Midbrain (tissue), 1 donor: ENCODE data around the gene ST7L.
A peak's percentile ranks its signal among the peaks of the same experiment; 100 is the strongest.
"Not testable (repeated sequence)": the region's sequence is repeated elsewhere in the genome, so short reads cannot be mapped to it uniquely, and the experiment has no call there.

ENCODE experiments used
- DNase-seq: peaks from one replicate; lab custom pipeline; 2025; lab: John Stamatoyannopoulos, UW

ST7L gene, protein sequence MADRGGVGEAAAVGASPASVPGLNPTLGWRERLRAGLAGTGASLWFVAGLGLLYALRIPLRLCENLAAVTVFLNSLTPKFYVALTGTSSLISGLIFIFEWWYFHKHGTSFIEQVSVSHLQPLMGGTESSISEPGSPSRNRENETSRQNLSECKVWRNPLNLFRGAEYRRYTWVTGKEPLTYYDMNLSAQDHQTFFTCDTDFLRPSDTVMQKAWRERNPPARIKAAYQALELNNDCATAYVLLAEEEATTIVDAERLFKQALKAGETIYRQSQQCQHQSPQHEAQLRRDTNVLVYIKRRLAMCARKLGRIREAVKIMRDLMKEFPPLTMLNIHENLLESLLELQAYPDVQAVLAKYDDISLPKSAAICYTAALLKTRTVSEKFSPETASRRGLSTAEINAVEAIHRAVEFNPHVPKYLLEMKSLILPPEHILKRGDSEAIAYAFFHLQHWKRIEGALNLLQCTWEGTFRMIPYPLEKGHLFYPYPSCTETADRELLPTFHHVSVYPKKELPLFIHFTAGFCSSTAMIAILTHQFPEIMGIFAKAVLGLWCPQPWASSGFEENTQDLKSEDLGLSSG

DNA sequence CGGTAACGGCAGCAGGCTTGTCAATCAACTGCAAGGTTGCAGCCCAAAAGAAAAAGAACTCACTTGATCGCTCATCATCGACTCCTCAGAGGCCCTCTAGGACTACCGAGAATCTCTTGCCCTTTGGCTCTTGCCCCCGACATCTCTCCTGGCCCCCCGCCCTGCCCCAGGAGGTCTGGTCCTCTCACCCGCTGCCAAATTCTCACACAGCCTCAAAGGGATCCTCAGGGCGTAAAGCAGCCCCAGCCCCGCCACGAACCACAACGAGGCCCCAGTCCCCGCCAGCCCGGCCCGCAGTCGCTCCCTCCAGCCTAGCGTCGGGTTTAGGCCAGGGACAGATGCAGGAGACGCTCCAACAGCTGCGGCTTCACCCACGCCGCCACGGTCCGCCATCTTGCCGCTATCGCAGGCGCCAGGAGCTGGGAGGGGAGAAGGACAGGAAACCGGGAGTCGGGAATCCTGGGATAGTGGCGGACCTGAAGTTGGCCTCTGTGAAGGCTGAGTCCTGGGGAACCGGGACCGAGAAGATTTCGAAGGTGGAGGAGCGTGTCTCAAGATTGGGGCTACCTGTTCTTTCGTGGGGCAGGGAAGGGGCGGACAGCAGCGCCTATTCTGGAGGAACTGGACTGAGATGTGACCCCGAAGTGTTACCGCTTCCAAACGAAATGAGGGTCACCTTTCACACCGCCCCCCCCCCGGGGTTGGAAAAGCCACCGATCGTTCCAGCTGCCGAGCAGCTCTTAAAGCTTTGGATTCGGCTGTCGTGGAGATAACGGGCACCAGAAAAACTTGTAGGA is at the start of gene ST7L:
Gene ST7L (minus strand): TSS at position 421 of the 797 bp plus-strand sequence. CDS start 28 bp downstream, at position 393.
- DNase-seq: peak; percentile 86

DNA sequence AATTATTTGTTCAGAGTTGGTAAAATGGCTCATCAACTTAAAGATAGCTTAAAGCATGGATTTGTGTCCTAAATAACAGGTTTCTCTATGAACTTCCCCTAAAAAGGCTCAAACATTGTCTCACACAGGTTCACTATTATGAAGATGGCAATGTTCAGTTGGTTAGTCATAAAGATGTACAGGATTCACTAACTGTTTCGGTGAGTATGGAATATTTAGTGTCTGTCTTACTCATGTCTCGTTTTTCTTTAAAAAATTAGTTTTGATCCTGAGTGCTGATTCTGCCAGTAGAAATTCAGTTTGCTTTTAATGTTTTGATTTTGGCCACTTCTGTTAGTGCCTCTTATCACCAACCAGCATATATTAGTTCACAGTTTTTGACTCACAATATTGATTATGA is 48.0 kb upstream of the ST7L start:
- DNase-seq: no peak

DNA sequence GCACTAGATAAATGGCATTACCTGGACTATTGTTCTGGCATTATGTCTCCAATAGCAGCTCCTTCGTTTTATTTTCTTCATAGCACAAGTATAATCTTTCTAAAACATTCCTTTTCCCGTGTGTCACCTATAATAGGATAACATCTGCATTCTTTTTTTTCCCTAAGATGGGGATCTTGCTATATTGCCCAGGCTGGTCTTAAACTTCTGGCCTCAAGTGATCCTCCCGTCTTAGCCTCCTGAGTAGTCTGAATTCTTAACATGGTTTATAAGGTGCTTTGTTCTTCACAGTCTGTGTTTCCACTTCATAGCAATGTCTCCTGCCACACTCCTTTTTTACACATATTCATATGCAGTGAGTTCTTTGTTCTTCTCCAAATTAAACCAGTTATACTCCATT is 46.9 kb upstream of the ST7L start:
- no peak for DNase-seq

DNA sequence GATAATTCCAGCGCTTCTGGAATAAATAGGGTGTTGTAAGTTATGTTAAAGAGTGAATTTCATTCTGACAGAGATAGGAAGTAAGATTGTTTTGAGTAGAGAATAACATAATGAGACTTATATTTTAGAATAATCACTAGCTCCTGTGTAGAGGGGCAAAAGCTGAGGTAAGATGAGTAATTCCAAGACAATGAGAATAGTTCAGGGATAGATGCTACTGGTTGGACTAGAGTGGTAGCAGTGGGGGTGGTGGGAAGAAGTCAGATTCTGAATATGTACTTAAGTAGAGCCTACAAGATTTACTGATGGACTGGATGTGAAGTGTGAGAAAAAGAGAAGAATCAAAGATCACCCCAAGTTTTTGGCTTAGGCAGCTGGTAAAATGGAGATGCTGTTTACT is 32.3 kb upstream of the ST7L start:
- DNase-seq: no peak

DNA sequence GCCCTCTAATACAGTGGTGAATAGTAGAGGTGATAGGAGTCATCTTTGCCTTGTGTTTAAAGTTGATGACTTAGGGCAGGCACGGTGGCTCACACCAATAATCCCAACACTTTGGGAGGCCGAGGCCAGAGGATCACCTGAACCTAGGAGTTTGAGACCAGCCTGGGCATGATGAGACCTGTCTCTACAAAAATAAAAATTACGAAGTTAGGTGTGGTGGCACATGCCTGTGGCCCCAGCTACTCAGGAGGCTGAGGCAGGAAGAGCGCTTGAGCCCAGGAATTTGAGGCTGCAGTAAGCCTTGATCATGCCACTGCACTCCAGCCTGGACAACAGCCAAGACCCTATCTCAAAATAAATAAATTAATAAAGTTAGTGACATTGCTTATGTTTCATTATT is 27.3 kb upstream of the ST7L start:
- DNase-seq: no peak

DNA sequence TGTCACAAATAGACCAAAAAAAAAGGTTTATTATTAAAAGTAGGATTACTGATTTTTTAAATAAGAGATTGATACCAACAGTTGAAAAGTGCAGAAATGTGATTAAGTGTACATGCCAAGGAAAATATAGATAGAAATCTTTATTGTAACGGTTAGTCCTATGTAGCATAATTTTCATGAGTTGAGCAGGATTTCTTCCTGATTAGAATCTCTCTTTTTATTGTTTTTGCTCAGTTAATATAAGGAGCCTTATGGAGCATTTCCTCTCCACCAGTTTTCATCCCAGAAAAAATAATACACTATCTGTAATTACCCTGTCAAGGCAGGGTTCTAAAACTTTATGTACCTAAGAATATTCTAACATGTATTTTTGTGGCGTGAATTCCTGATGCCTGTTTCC is 24.1 kb upstream of the ST7L start:
- DNase-seq: no peak

DNA sequence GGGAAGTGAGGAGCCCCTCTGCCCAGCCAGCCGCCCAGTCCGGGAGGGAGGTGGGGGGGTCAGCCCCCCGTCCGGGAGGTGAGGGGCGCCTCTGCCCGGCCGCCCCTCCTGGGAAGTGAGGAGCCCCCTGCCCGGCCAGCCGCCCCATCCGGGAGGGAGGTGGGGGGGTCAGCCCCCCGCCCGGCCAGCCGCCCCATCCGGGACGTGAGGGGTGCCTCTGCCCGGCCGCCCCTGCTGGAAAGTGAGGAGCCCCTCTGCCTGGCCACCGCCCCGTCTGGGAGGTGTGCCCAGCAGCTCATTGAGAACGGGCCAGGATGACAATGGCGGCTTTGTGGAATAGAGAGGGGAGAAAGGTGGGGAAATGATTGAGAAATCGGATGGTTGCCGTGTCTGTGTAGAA is 21.5 kb upstream of the ST7L start:
- DNase-seq: not testable (repeated sequence)

DNA sequence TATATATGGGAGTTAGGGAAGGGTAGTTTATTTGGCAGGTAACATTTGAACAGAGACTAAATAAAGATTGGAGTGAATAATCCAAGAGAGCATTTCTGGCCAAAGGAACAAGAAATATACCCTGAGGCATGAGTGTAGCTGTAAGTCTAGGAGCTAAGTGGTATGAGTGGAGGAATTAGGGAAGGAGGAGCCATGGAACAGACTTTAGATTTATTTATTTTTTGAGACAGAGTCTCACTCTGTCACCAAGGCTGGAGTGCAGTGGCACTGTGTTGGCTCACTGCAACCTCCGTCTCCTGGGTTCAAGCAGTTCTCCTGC is 19.1 kb upstream of the ST7L start:
- DNase-seq: no peak

DNA sequence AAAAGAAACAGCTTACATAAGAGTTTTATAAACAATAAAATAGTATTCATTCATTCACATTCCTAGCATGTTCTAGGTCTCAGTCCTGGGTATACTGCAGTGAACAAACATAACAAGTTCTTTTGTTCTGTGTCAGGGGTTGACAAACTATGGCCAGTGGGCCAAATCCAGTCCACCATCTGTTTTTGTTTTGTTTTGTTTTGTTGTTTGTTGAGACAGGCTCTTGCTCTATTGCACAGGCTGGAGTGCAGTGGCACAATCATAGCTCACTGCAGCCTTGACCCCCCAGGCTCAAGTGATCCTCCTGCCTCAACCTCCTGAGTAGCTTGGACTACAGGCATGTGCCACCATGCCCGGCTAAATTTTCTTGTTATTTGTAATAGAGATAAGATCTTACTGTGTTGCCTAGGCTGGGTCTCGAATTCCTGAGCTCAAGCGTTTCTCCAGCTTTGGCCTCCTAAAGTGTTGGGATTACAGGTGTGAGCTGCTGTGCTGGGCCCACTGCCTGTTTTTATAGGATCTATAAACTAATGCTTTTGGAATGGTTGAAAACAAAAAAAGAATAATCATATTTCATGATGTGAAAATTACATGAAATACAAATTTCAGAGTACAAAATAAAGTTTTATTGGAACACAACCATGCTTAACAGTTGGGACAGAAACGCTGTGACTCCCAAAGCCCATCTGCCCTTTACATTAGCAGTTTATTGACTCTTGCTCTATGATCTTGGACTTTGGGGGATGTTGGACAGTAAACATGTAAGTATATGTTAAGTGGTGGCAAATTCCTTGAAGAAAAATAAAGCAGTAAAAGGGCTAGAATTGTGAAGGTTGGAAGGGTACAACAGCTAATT is 18.5 kb upstream of the ST7L start:
- DNase-seq: peak; percentile 57

DNA sequence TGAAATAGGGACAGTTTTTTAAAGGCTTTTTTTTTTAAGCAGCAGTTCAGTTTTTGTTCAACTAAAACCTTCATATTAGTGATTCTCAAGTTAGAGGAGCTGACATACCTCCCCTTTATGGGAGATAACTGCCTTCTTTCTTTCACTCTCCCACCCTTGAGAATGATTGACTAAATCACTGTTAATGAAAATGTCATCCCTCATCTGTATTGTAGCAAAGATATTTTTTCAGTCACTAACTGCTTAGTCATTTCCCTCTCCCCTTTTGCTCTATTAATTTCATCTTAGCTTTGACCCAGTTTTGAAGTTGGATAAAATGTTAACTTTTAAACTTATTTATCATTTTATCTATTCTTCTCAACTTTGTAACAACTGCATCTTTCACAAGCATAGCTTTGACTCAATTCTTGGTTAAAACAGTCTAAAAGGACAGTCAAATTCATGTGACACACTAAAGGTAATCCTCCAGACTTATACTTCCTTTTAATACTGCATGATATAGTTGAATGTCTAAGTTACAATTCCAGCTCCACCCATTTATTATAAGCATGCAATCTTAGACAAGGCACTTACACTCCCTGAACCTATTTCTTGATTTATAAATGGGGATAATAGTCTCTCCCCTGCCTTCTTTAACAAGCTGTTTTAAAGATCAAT is 17.8 kb upstream of the ST7L start:
- DNase-seq: no peak

DNA sequence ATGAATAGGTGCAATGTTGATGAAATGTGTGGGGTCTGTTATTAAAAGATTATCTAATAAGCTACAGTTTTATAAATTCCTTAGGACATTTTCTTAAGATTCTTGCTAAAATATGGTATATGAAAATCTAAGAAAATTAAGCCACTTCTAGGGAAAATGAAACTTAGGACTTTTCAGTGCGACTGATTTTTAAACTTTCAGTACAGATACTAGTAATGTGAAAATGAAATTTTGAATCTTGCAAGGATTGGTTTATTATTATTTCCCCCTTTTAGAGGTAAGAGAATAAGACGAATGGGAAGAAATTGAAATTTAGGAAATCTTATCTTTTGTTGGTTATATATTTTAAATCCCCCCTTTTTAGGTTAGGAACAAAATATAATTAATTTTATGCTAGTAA is 17.1 kb upstream of the ST7L start:
- DNase-seq: no peak

DNA sequence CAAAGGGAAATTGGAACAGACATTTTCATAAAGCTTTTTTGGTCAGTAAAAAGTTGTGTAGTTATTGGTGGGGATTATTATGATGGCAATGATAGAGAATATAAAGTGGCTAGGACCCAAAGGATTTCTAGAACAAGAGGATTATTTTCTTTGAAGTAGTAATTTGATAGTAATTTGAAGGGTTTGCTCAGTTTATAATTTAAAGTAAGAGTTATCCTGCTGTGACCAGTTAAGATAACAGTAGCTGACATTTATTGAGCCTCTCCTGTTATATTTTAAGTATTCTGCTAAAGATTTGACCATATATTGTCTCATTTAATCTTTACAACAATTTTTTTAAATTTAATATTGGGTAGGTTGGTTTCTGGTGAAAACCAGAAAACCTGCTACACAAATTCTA is 15.4 kb upstream of the ST7L start:
- no peak for DNase-seq

DNA sequence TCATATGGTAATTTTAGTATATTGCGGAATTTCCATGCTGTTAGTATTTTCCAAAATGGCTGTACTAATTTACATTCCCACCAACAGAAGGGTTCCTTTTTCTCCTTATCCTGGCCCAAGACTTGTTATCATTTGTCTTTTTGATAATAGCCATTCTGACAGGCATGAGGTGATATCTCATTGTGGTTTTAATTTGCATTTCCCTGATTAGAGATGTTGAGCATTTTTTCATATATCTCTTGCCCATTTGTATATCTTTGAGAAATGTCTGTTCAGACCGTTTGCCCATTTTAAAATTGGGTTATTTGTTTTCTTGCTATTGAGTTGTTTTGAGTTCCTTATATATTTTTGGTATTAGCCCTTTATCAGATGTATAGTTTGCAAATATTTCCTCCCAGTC is 14.7 kb upstream of the ST7L start:
- DNase-seq: no peak

DNA sequence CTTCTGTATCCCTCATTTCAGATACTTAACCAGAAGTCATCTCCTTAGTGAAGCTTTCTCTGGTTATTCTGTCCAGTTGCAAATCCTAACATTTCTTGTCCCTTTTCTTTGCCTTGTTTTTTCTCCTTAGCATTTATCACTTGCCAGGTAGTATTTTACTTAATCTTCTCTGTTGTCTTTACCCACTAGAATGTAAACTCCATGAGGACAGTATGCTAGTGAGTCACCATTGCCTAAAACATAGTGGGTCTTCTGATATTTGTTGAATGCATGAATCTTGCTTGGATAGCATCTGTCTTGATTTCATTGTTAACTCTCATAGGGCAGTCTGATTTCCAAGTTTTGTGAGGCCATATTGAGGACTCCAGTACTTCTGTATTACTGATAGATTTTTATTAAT is 10.3 kb upstream of the ST7L start:
- DNase-seq: no peak

DNA sequence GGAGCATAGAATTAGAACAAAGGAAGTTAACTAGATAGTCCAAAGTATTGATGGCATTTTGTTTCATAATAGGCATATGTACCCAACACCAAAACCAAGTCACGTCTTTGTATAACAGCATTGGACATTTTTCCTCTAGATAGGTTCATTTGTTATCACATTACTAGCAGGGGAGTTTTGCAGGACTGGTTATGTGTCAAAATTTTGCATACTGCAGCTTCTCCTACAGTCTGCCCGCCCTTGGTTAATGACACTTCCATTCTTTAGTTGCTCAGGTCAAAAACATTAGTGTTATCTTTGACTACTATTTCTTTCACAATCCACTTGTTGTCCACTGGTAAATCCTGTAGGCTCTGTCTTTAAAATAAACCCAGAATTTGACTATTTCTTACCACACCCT is 9.6 kb upstream of the ST7L start:
- DNase-seq: no peak

DNA sequence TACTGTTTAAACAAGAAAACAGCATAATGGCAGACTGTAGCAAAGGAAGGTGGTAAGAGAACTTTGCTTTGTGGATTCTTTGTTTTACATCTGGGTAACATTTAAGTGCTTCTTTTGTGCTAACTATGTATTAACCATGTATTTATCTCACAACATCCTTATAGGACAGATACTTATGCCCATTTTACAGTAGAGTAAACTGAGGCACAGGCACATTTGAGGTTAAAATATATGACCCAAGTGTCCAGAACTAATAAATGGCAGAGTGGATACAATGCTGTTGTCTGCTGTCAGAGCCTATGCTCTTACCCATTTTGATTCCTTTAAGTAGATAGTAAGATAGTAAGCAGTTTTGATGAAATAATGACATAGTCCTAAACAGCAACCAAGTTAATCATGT is 7.9 kb upstream of the ST7L start:
- no peak for DNase-seq

DNA sequence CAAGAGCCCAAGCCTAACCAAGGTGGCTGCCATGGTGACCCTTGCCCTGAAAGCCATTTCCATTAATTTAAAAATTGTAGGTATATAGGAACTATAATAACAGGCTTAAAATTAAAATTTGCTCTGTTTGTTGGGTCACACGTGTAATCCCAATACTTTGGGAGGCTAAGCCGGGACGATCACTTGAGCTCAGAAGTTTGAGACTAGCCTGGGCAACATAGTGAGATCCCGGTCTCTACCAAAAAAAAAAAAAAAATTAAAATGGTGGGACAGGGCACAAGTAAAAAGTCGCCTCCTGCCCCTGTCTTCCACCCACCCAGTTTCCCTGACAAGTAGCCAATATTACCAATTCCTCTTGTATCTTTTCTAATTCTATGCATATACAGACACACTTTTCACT is 7.3 kb upstream of the ST7L start:
- DNase-seq: no peak

DNA sequence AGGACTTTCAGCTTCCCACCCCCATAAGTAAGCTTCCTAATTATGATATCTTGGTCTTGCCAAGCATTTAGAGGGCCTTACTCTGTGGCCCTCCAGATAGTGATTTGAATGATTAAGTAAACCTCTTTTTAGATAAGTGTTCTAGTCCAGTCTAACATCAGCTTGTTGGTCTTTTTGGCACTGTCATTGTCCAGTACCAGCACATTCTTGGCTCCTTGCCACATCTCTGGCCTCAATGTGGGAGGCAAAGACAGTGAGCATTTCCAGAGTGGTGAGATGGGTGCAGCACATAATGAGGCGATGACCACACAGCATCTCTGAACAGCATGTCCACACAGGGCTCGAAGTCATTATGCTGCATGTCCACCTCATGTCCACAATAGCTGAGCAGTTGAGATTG is 6.8 kb upstream of the ST7L start:
- DNase-seq: no peak

DNA sequence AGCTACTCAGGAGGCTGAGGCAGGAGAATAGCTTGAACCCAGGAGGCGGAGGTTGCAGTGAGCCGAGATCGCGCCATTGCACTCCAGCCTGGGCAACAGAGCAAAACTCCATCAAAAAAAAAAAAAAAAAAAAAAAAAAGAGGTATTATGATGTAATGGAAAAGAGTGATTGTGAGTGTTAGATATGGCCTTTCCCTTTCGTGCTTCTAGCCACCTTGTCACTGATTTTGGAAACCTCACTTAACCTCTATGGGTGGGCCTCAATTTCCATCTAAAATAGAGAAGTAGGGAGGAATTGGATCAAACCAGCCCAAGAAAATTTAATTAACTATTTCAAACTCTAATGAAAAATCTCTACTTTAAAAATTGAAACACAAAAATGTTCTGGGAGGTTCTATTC is 5.6 kb upstream of the ST7L start:
- DNase-seq: not testable (repeated sequence)

DNA sequence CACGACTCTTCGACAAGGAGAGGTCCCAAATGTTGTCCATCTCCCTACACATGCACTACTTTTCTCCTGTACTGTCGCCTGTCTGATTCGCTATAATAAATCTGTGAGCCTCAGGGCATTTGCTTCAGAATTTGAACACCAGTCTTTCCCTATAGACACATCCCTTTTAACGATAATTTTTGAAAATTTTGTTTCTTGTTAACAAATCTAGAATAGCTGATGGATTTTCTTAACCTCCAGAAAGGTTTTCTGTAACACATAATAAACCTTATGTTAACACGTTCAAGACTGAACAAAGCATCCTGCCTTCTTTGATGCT is 1.4 kb upstream of the ST7L start:
- DNase-seq: no peak

DNA sequence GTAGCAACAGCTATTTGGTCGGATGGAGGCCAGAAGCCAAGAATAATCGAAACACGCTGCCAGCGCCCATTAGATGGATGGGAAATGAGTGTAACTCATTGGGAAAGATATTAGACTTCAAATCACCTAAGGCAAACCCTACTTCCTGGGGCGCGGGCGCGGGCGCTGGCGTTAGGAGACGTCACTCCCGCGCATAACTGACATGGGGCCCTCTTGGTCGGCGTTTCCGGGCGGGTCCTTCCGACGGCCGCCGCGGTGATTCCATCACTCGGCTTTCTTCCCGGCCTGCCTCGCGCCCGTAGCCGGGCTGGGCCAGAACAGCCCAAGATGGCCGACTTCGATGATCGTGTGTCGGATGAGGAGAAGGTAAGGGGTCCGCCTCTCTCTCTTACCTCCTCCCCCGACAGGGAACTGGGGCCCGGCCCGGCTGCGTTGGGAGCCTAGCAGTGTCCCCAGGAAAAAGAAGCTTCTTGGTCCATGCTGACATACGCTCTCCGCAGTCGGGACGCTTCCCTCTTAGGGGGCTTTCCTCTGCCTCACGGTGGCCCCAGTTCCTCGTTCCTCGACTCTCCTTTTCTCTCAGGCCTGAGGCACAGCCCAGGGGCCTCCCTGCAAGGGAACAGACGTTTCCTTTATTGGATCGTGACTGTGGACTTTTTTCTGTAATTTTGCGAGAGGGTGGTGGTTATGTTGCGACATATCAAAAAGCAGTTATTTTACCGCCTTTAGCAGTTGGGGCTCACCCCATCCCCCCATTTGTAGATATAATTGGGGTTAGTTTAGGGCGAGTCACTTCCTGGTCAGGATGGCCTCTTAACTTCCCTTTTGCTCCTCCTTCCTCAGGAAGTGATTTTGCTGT is 806 bp upstream of the ST7L start, which contains the start of gene CAPZA1:
Gene CAPZA1 (plus strand): TSS at position 315 of the 859 bp plus-strand sequence. CDS start 13 bp downstream, at position 328.
- DNase-seq: peak; percentile 93
